ENCODE results near the gene PCDHGA5.
"Not testable (repeated sequence)": the region's sequence is repeated elsewhere in the genome, so short reads cannot be mapped to it uniquely, and the experiment has no call there.

PCDHGA5 gene

GRCh38 chr5:141363952-141364660, at the start of gene PCDHGA5:
Gene PCDHGA5 (plus strand): TSS chr5:141364162. CDS start chr5:141364331, 169 bp downstream.
- FAIRE-seq (no peak), DNase-seq (ENCODE audit: insufficient read length, low spot score) (no peak)

GRCh38 chr5:141316963-141317362, 47.0 kb upstream of the PCDHGA5 start:
- not testable (repeated sequence) for FAIRE-seq; DNase-seq (ENCODE audit: insufficient read length, low spot score)

- no peak for FAIRE-seq
- DNase-seq (ENCODE audit: insufficient read length, low spot score): no peak
These were observed 44.8 kb upstream of the PCDHGA5 start for GRCh38 chr5:141319202-141319601.

GRCh38 chr5:141319699-141320098, 44.3 kb upstream of the PCDHGA5 start:
- no peak for FAIRE-seq
- DNase-seq (ENCODE audit: insufficient read length, low spot score): no peak

GRCh38 chr5:141320225-141321169, 43.5 kb upstream of the PCDHGA5 start, which contains the start of gene TAF7:
Gene TAF7 (minus strand): TSS chr5:141320784. CDS start chr5:141320044, 740 bp downstream.
- peak; percentile 84 for FAIRE-seq
- peak; percentile 81 for DNase-seq (ENCODE audit: insufficient read length, low spot score)

GRCh38 chr5:141322261-141322660, 41.7 kb upstream of the PCDHGA5 start:
- FAIRE-seq (no peak), DNase-seq (ENCODE audit: insufficient read length, low spot score) (no peak)

- no peak for FAIRE-seq
- DNase-seq (ENCODE audit: insufficient read length, low spot score): no peak
These were observed 37.7 kb upstream of the PCDHGA5 start for GRCh38 chr5:141326088-141326854.

GRCh38 chr5:141328231-141328630, 35.7 kb upstream of the PCDHGA5 start:
- no peak for DNase-seq (ENCODE audit: insufficient read length, low spot score)

GRCh38 chr5:141330299-141331080, 33.5 kb upstream of the PCDHGA5 start, which contains the start of gene PCDHGA1:
Gene PCDHGA1 (plus strand): TSS chr5:141330514.
- peak; percentile 73 for DNase-seq (ENCODE audit: insufficient read length, low spot score)
- FAIRE-seq: no peak

More at GRCh38 chr5:141328231-141328630, 35.7 kb upstream of the PCDHGA5 start:
- FAIRE-seq: no peak

GRCh38 chr5:141332571-141332970, 31.4 kb upstream of the PCDHGA5 start:
- not testable (repeated sequence) for FAIRE-seq; DNase-seq (ENCODE audit: insufficient read length, low spot score)

- DNase-seq (ENCODE audit: insufficient read length, low spot score) (no peak), FAIRE-seq (no peak)
These were observed 25.2 kb upstream of the PCDHGA5 start, which contains the start of gene PCDHGA2 for GRCh38 chr5:141338538-141339306. Gene PCDHGA2 (plus strand): TSS chr5:141338760.

- not testable (repeated sequence) for DNase-seq (ENCODE audit: insufficient read length, low spot score); FAIRE-seq
These were observed 23.1 kb upstream of the PCDHGA5 start for GRCh38 chr5:141340781-141341354.

- FAIRE-seq: no peak
- DNase-seq (ENCODE audit: insufficient read length, low spot score): no peak
These were observed 21.2 kb upstream of the PCDHGA5 start for GRCh38 chr5:141342773-141343172.

- FAIRE-seq (no peak), DNase-seq (ENCODE audit: insufficient read length, low spot score) (no peak)
These were observed 20.6 kb upstream of the PCDHGA5 start, which contains the start of gene PCDHGA3 for GRCh38 chr5:141343242-141343952. Gene PCDHGA3 (plus strand): TSS chr5:141343829. CDS start chr5:141344034, 205 bp downstream.

GRCh38 chr5:141343953-141344463, 20.0 kb upstream of the PCDHGA5 start:
- no peak for FAIRE-seq
- DNase-seq (ENCODE audit: insufficient read length, low spot score): no peak

- FAIRE-seq (no peak), DNase-seq (ENCODE audit: insufficient read length, low spot score) (no peak)
These were observed 18.6 kb upstream of the PCDHGA5 start for GRCh38 chr5:141345327-141345726.

GRCh38 chr5:141346017-141346416, 17.9 kb upstream of the PCDHGA5 start:
- not testable (repeated sequence) for DNase-seq (ENCODE audit: insufficient read length, low spot score); FAIRE-seq
